Activated CD4-positive, alpha-beta T cell treated with anti-CD3 and anti-CD28 coated beads, Interleukin-2, Interleukin-6, amounts not matched to agents 100 ng/mL and 50 ng/mL, durations not matched to agents 16 hours and 8 hours (primary cell): ENCODE measurements around the gene PXT1.
"Not testable (repeated sequence)": the region's sequence is repeated elsewhere in the genome, so short reads cannot be mapped to it uniquely, and the experiment has no call there.

ENCODE experiments used
- DNase-seq: peaks from one replicate; pipeline ENCODE4 v3.0.0-alpha.2; 2020

The PXT1 gene

GRCh38 chr6:36443471-36444428, 1.1 kb upstream of the PXT1 start:
- peak; percentile 23 for DNase-seq

- no peak for DNase-seq
Measured at GRCh38 chr6:36442103-36442670, 467 bp downstream of the PXT1 start.

- DNase-seq = peak; percentile 94
Measured at GRCh38 chr6:36441307-36441894, 1.3 kb downstream of the PXT1 start.

GRCh38 chr6:36436466-36436865, 6.2 kb downstream of the PXT1 start:
- DNase-seq = no peak

GRCh38 chr6:36432151-36432671, 10.4 kb downstream of the PXT1 start:
- DNase-seq = no peak

GRCh38 chr6:36431197-36431596, 11.5 kb downstream of the PXT1 start:
- DNase-seq = no peak

GRCh38 chr6:36430351-36430750, 12.3 kb downstream of the PXT1 start:
- no peak for DNase-seq

GRCh38 chr6:36428911-36429310, 13.7 kb downstream of the PXT1 start:
- DNase-seq = no peak

GRCh38 chr6:36426622-36427021, 16.0 kb downstream of the PXT1 start:
- no peak for DNase-seq

GRCh38 chr6:36423101-36423824, 19.4 kb downstream of the PXT1 start:
- DNase-seq = peak; percentile 99

- DNase-seq = peak; percentile 24
Measured at GRCh38 chr6:36422714-36423100, 19.9 kb downstream of the PXT1 start.

GRCh38 chr6:36419310-36419709, 23.3 kb downstream of the PXT1 start:
- no peak for DNase-seq

- DNase-seq = no peak
Measured at GRCh38 chr6:36418558-36418957, 24.1 kb downstream of the PXT1 start.

GRCh38 chr6:36414481-36414880, 28.2 kb downstream of the PXT1 start:
- no peak for DNase-seq

- DNase-seq = no peak
Measured at GRCh38 chr6:36413489-36414480, 28.9 kb downstream of the PXT1 start.

GRCh38 chr6:36409718-36410117, 32.9 kb downstream of the PXT1 start:
- DNase-seq = not testable (repeated sequence)

- DNase-seq = no peak
Measured at GRCh38 chr6:36404164-36404563, 38.5 kb downstream of the PXT1 start.

- no peak for DNase-seq
Measured at GRCh38 chr6:36402481-36402880, 40.2 kb downstream of the PXT1 start.

GRCh38 chr6:36399970-36400369, 42.7 kb downstream of the PXT1 start:
- DNase-seq = no peak

GRCh38 chr6:36392621-36393020, 50.0 kb downstream of the PXT1 start:
- DNase-seq = no peak

GRCh38 chr6:36389353-36389752, 53.3 kb downstream of the PXT1 start:
- DNase-seq = no peak
